Heart left ventricle (tissue), 13 donors: ENCODE data around the gene UACA.

ENCODE experiments used
- POLR2A ChIP-seq, 2 donors: fragments of 450-650 bp; IDR thresholded peaks; one replicate each; pipeline ENCODE4 v1.6.1; 2017; ENCODE audit warnings: antibody characterized with exemption in 2 of 2, mild to moderate bottlenecking in 2 of 2, moderate library complexity in 2 of 2
- TF ChIP-seq, protein P1 (sequence below), 12 donors: fragments of 200-600 bp; sonication (generic) in 4 of 12; IDR thresholded peaks; one replicate each; pipeline versions ENCODE4 v1.5.0 to v1.8.0; 2018 to 2022; ENCODE audit warnings: antibody characterized with exemption in 12 of 12, mild to moderate bottlenecking in 5 of 12
- donor health status: ischemic (EF 13 %, LVEDD 7.1; RV severe dilation, severe dysfunction).
- donor health status: DM: no; HTN: yes; CAD: no.
- donor health status: DM: no; HTN: no; CAD: no.
- donor health status: ischemic (EF 25% LVEDD 6.9; RV normal size, moderate dysfunction).
- donor health status: ischemic (EF 25% LVEDD 5.7; RV mildly dilated, moderate dysfunction).
- donor health status: ischemic (EF 35%, LVEDD 5.7; RV mildly dilated, moderate dysfunction).
- donor health status: nonischemic (EF 11% LVEDD 7.7; RV severe dilation, severe dysfunction).
- donor health status: DM: yes; HTN: yes; CAD: no.
- donor health status: PGD.
- donor health status: ischemic (EF 29% LVEDD 5.4; RV normal size, mild dysfunction).
- donor health status: nonischemic (EF 23%, LVEDD 6.1; RV moderate dilation, normal function).

DNA sequence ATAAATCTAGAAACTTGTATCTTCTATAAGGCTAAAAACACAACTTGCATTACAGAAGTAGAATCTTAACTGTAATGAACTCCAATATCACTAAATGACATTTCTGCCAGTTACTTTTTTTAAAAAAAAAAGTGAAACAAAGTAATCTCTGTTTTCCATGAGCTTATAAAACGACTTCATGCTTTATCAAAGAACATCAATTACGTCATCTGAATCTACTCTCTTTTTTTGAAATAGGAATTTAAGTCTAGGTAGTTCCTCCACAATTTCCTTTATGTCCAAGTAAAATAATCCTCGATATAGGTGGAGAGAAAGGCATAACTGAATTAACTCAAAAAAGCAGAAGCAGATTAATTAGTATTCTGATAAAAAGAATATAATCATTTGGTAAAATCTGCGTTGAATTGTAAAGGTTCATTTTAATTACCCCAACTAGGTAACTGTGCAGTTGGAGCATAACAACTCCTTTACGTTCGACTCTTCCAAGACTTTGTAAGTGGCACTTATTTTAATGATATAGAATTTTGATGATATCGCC is 1.4 kb downstream of the UACA start:
- TF ChIP-seq, protein P1, sequence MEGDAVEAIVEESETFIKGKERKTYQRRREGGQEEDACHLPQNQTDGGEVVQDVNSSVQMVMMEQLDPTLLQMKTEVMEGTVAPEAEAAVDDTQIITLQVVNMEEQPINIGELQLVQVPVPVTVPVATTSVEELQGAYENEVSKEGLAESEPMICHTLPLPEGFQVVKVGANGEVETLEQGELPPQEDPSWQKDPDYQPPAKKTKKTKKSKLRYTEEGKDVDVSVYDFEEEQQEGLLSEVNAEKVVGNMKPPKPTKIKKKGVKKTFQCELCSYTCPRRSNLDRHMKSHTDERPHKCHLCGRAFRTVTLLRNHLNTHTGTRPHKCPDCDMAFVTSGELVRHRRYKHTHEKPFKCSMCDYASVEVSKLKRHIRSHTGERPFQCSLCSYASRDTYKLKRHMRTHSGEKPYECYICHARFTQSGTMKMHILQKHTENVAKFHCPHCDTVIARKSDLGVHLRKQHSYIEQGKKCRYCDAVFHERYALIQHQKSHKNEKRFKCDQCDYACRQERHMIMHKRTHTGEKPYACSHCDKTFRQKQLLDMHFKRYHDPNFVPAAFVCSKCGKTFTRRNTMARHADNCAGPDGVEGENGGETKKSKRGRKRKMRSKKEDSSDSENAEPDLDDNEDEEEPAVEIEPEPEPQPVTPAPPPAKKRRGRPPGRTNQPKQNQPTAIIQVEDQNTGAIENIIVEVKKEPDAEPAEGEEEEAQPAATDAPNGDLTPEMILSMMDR (IDR thresholded peaks at IDR 0.05): no peak
- TF ChIP-seq POLR2A (IDR thresholded peaks at IDR 0.05): no peak
